HEK293 (cell line): ENCODE results near the gene TLCD2.

ENCODE experiments used
- ATF2 ChIP-seq: fragments of 450-650 bp; formaldehyde crosslinking; IDR thresholded peaks from 2 replicates; pipeline ENCODE4 v1.5.1; 2016; ENCODE audit warnings: missing biosample characterization, missing genetic modification characterization, low read depth
- IKZF3 ChIP-seq: fragments of 450-650 bp; IDR thresholded peaks from 2 replicates; pipeline ENCODE4 v1.5.0; 2018; ENCODE audit warnings: missing biosample characterization, mild to moderate bottlenecking, missing genetic modification characterization, moderate library complexity
- PRDM2 ChIP-seq: fragments of 450-650 bp; formaldehyde crosslinking; IDR thresholded peaks from 2 replicates; pipeline ENCODE4 v1.5.1; 2016; ENCODE audit warnings: missing biosample characterization, missing genetic modification characterization, borderline replicate concordance
- SALL2 ChIP-seq: fragments of 450-650 bp; formaldehyde crosslinking; IDR thresholded peaks from 2 replicates; pipeline ENCODE4 v1.5.0; 2017; ENCODE audit warnings: missing biosample characterization, mild to moderate bottlenecking, missing genetic modification characterization, borderline replicate concordance
- SETDB1 ChIP-seq: IDR thresholded peaks from one replicate; pipeline ENCODE4 v1.6.1; 2017; ENCODE audit warnings: mild to moderate bottlenecking, low read length, moderate library complexity, mixed read lengths; ENCODE audit not compliant: insufficient read length
- TSHZ1 ChIP-seq: fragments of 450-650 bp; formaldehyde crosslinking; IDR thresholded peaks from 2 replicates; pipeline ENCODE4 v1.5.1; 2016; ENCODE audit warnings: missing biosample characterization, missing genetic modification characterization, borderline replicate concordance
- ZBTB10 ChIP-seq: fragments of 450-650 bp; formaldehyde crosslinking; IDR thresholded peaks from 2 replicates; pipeline ENCODE4 v1.5.1; 2016; ENCODE audit warnings: missing biosample characterization, missing genetic modification characterization
- ZFP41 ChIP-seq: fragments of 450-650 bp; formaldehyde crosslinking; IDR thresholded peaks from 2 replicates; pipeline ENCODE4 v1.5.1; 2016; ENCODE audit warnings: missing biosample characterization, missing genetic modification characterization, borderline replicate concordance
- ZNF169 ChIP-seq: fragments of 450-650 bp; formaldehyde crosslinking; IDR thresholded peaks from 2 replicates; pipeline ENCODE4 v1.5.1; 2016; ENCODE audit warnings: missing biosample characterization, missing genetic modification characterization
- ZNF274 ChIP-seq, 2 experiments: fragments of 200-500 bp in 1 of 2; fragments of 450-650 bp in 1 of 2; sonication (Bioruptor generic) in 1 of 2; formaldehyde crosslinking in 1 of 2; IDR thresholded peaks; 2 replicates each; pipeline versions ENCODE4 v1.5.1 to v1.6.1; 2014 to 2016; ENCODE audit warnings: borderline replicate concordance in 1 of 2, inconsistent platforms in 1 of 2, low read length in 1 of 2, missing biosample characterization in 1 of 2, missing genetic modification characterization in 1 of 2
- ZNF280D ChIP-seq: fragments of 450-650 bp; formaldehyde crosslinking; IDR thresholded peaks from 2 replicates; pipeline ENCODE4 v1.5.1; 2016; ENCODE audit warnings: missing biosample characterization, missing genetic modification characterization
- ZNF292 ChIP-seq: fragments of 450-650 bp; formaldehyde crosslinking; IDR thresholded peaks from 2 replicates; pipeline ENCODE4 v1.5.1; 2016; ENCODE audit warnings: low read depth, missing biosample characterization, missing genetic modification characterization, borderline replicate concordance
- ZNF366 ChIP-seq: fragments of 450-650 bp; formaldehyde crosslinking; conservative IDR thresholded peaks from 2 replicates; pipeline ENCODE4 v1.5.1; 2016; ENCODE audit warnings: missing biosample characterization, missing genetic modification characterization
- ZNF391 ChIP-seq: fragments of 450-650 bp; formaldehyde crosslinking; IDR thresholded peaks from 2 replicates; pipeline ENCODE4 v1.5.1; 2016; ENCODE audit warnings: low read depth, missing biosample characterization, missing genetic modification characterization, borderline replicate concordance
- ZNF426 ChIP-seq: fragments of 450-650 bp; formaldehyde crosslinking; IDR thresholded peaks from 2 replicates; pipeline ENCODE4 v1.5.1; 2017; ENCODE audit warnings: missing biosample characterization, missing genetic modification characterization, mild to moderate bottlenecking, inconsistent platforms, moderate library complexity
- ZNF48 ChIP-seq: fragments of 450-650 bp; formaldehyde crosslinking; IDR thresholded peaks from 2 replicates; pipeline ENCODE4 v1.5.1; 2016; ENCODE audit warnings: missing biosample characterization, missing genetic modification characterization
- ZNF501 ChIP-seq: fragments of 450-650 bp; formaldehyde crosslinking; IDR thresholded peaks from 2 replicates; pipeline ENCODE4 v1.5.1; 2016; ENCODE audit warnings: missing biosample characterization, missing genetic modification characterization
- ZNF514 ChIP-seq: fragments of 450-650 bp; formaldehyde crosslinking; IDR thresholded peaks from 2 replicates; pipeline ENCODE4 v1.5.1; 2016; ENCODE audit warnings: missing biosample characterization, missing genetic modification characterization
- ZNF521 ChIP-seq: fragments of 450-650 bp; formaldehyde crosslinking; IDR thresholded peaks from 2 replicates; pipeline ENCODE4 v1.5.1; 2017; ENCODE audit warnings: missing biosample characterization, mild to moderate bottlenecking, missing genetic modification characterization
- ZNF585B ChIP-seq: fragments of 450-650 bp; formaldehyde crosslinking; IDR thresholded peaks from 2 replicates; pipeline ENCODE4 v1.5.1; 2016; ENCODE audit warnings: missing biosample characterization, missing genetic modification characterization
- ZNF701 ChIP-seq: fragments of 450-650 bp; formaldehyde crosslinking; IDR thresholded peaks from 2 replicates; pipeline ENCODE4 v1.5.1; 2016; ENCODE audit warnings: missing biosample characterization, missing genetic modification characterization

Gene TLCD2

GRCh38 chr17:1684378-1685189, 25.6 kb downstream of the TLCD2 start, which contains the start of gene PRPF8 (continued):
- TF ChIP-seq ZNF514 (tag by site-specific recombination) (no peak), ZFP41 (no peak), ZNF280D (no peak), ZNF391 (tag by site-specific recombination) (no peak), IKZF3 (tag by site-specific recombination) (no peak), ZNF48 (no peak), ZNF292 (tag by site-specific recombination) (no peak), TSHZ1 (no peak), ZNF169 (tag by site-specific recombination) (no peak), ZNF521 (tag by site-specific recombination) (no peak), PRDM2 (tag by site-specific recombination) (no peak), ZNF585B (tag by site-specific recombination) (no peak), ZNF426 (tag by site-specific recombination) (no peak), ZNF501 (tag by site-specific recombination) (peak; percentile 75), SALL2 (tag by site-specific recombination) (no peak), ZBTB10 (tag by site-specific recombination) (peak; percentile 71; the same call in 1 of the 2 replicates), ZNF701 (no peak), ZNF366 (tag by site-specific recombination) (no peak), SETDB1 (no peak), ZNF274 (IDR thresholded peaks at IDR 0.05; ENCODE audit: low read length) (no peak), ZNF274 (tag by site-specific recombination; IDR thresholded peaks at IDR 0.05; ENCODE audit: borderline replicate concordance) (no peak), ATF2 (tag by site-specific recombination) (no peak)
